Hepatocyte (in vitro differentiated cells): ENCODE results near the gene CYTH1.

ENCODE experiments used
- CTCF ChIP-seq: fragments of 200-600 bp; sonication (generic); IDR thresholded peaks from 2 replicates; pipeline ENCODE4 v1.5.1; 2016; ENCODE audit warnings: antibody characterized with exemption, mild to moderate bottlenecking; ENCODE audit not compliant: poor library complexity
- EZH2 ChIP-seq: fragments of 200-600 bp; sonication (generic); IDR thresholded peaks from 2 replicates; pipeline ENCODE4 v1.6.1; 2016; ENCODE audit warnings: antibody characterized with exemption, mild to moderate bottlenecking, borderline replicate concordance
- EZH2phosphoT487 ChIP-seq: fragments of 200-600 bp; sonication (generic); IDR thresholded peaks from one replicate; pipeline ENCODE4 v1.6.1; 2018; ENCODE audit warnings: antibody characterized with exemption, mild to moderate bottlenecking, low read depth, moderate library complexity; ENCODE audit not compliant: unreplicated experiment, severe bottlenecking

GRCh38 chr17:78747488-78747887 lies 34.6 kb downstream of the CYTH1 start:
- TF ChIP-seq CTCF (no peak), EZH2 (no peak), EZH2phosphoT487 (no peak)
